Neural crest cell (in vitro differentiated cells): ENCODE results near the gene SERPINB2. TPM values are rescaled to one million over a fixed set of nuclear protein-coding genes. Genes with fewer than 3 reads are reported as not detected.

ENCODE experiments used
- DNase-seq: peaks from one replicate; pipeline ENCODE4 v3.0.0; 2021; ENCODE audit warnings: low read depth, mixed read lengths, low spot score
- H3K27ac Mint-ChIP-seq: one replicate; pipeline ENCODE4 v1.8.0; 2021; ENCODE audit warnings: mild to moderate bottlenecking, mixed read lengths; ENCODE audit not compliant: unreplicated experiment
- H3K27me3 Mint-ChIP-seq: 2 replicates; pipeline ENCODE4 v1.8.0; 2021; ENCODE audit warnings: low read depth, mild to moderate bottlenecking, mixed read lengths
- H3K36me3 Mint-ChIP-seq: 2 replicates; pipeline ENCODE4 v1.8.0; 2021; ENCODE audit warnings: low read depth, mild to moderate bottlenecking, mixed read lengths
- H3K4me1 Mint-ChIP-seq: 2 replicates; pipeline ENCODE4 v1.8.0; 2021; ENCODE audit warnings: mixed read lengths
- H3K4me3 Mint-ChIP-seq: one replicate; pipeline ENCODE4 v1.8.0; 2021; ENCODE audit warnings: mild to moderate bottlenecking, mixed read lengths
- H3K9me3 Mint-ChIP-seq: 2 replicates; pipeline ENCODE4 v1.8.0; 2021; ENCODE audit warnings: mixed read lengths
- CTCF ChIP-seq: fragments of 200-600 bp; sonication (generic); conservative IDR thresholded peaks from 2 replicates; pipeline ENCODE4 v1.5.0; 2021; ENCODE audit warnings: antibody characterized with exemption, mild to moderate bottlenecking
- total RNA-seq: library from RNA; stranded (reverse); gene quantifications from 2 replicates; pipeline ENCODE4 v1.2.1, GENCODE V29; 2021

Gene SERPINB2
- total RNA-seq, 1 donor from 2014 or later: not detected

DNA sequence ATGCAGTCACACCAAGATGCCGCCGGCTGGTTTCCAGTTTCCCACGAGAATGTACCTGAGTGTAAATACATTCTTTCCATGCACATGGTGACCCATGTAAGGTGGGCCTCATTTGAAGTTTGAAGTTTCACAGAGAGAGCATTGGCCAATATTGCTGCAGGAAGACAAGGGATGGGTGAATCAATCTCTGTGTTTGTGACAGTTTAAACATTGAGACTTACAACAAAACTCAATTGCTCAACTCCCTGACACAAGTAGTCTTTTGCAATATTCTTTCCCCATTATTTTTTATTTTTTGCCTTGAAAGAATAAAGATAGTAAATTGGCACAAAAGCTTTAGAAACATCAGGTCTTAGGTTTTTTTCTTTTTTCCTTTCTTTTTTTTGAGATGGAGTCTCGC is 5.1 kb downstream of the SERPINB2 start:
- no peak for TF ChIP-seq CTCF
- H3K9me3 Mint-ChIP-seq: no peaks in the 10 kb centered on the region
- H3K4me3 Mint-ChIP-seq: no peak overlapping the region
- no peaks in the 10 kb centered on the region for H3K4me1 Mint-ChIP-seq
- H3K27me3 Mint-ChIP-seq: no peaks in the 10 kb centered on the region
- DNase-seq: no peak
- no peaks in the 10 kb centered on the region for H3K36me3 Mint-ChIP-seq
- no peak overlapping the region for H3K27ac Mint-ChIP-seq

DNA sequence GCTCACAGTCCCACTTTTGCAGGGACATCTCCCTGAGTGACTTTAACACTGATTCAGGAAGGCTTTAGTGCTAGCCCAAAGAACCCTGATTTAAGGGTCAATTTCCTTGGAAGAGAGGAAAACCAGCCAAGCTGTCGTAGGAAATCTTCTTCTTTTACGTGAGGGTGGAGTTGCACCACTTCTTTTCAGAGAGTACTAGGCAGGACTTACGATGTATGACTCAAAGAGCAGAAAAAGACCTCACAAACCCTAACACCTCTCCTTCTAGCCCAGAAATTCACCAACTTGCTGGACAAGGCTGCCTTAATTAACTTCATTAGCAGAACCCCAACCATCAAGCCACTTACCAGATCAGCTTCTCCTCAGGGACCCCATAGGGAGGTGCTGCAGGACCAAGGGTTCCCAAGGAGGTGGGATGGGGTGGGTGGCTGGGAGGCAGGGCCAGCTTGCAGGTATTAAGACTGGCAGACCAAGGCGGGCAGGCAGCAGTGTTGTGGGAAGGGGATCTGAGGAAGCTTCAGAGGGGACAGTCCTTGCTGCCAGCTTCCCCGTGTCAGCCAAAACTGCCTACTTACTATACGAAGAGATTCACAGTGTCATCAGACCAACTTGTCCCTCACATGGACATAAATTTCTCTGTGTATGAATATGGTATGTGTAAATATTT is 6.7 kb downstream of the SERPINB2 start:
- Mint-ChIP-seq H3K9me3 (no peaks in the 10 kb centered on the region), H3K36me3 (no peaks in the 10 kb centered on the region), H3K27ac (no peak overlapping the region), H3K4me1 (no peaks in the 10 kb centered on the region), H3K27me3 (no peaks in the 10 kb centered on the region), H3K4me3 (no peak overlapping the region)
- no peak for TF ChIP-seq CTCF
- DNase-seq: no peak

DNA sequence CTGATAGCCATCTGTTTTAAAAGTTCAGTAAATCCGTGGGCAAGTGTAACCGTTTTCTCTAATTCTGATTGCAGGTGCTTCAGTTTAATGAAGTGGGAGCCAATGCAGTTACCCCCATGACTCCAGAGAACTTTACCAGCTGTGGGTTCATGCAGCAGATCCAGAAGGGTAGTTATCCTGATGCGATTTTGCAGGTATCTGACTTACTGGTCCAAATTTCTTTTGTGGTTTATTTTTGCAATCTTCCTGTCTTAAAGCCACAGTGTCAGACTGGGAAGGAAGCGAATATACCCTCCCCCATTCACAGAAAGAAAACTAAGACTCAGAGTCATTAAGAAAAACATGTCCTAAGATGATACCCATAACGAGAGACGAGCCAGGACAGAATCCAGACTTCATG is 7.7 kb downstream of the SERPINB2 start:
- no peaks in the 10 kb centered on the region for H3K27me3 Mint-ChIP-seq
- no peak overlapping the region for H3K27ac Mint-ChIP-seq
- TF ChIP-seq CTCF: no peak
- no peak overlapping the region for H3K4me3 Mint-ChIP-seq
- no peaks in the 10 kb centered on the region for H3K4me1 Mint-ChIP-seq
- H3K36me3 Mint-ChIP-seq: no peaks in the 10 kb centered on the region
- no peak for DNase-seq
- H3K9me3 Mint-ChIP-seq: no peaks in the 10 kb centered on the region

GRCh38 chr18:63897072-63897471 is 9.6 kb downstream of the SERPINB2 start:
- no peak for DNase-seq
- Mint-ChIP-seq H3K4me1 (no peaks in the 10 kb centered on the region), H3K4me3 (no peak overlapping the region), H3K27ac (no peak overlapping the region), H3K9me3 (no peaks in the 10 kb centered on the region), H3K27me3 (no peaks in the 10 kb centered on the region), H3K36me3 (no peaks in the 10 kb centered on the region)
- TF ChIP-seq CTCF: no peak

GRCh38 chr18:63899206-63899605 is 11.7 kb downstream of the SERPINB2 start:
- H3K36me3 Mint-ChIP-seq: no peaks in the 10 kb centered on the region
- no peak for DNase-seq
- H3K9me3 Mint-ChIP-seq: no peaks in the 10 kb centered on the region
- H3K27me3 Mint-ChIP-seq: no peaks in the 10 kb centered on the region
- H3K4me1 Mint-ChIP-seq: no peaks in the 10 kb centered on the region
- TF ChIP-seq CTCF: no peak
- H3K27ac Mint-ChIP-seq: no peak overlapping the region
- no peak overlapping the region for H3K4me3 Mint-ChIP-seq
